ENCODE results near the gene RASAL2.

- no peak for TF ChIP-seq CTCF (IDR thresholded peaks at IDR 0.05 in 8 of 11, conservative IDR thresholded peaks at IDR 0.05 in 3 of 11)
- TF ChIP-seq POLR2AphosphoS5 (IDR thresholded peaks at IDR 0.05): no peak
- no peak for TF ChIP-seq POLR2A (IDR thresholded peaks at IDR 0.05)
Observed at GRCh38 chr1:178137238-178137637, 43.3 kb downstream of the RASAL2 start.

Measured in spleen (tissue), 7 donors.